ENCODE results near the gene RNF150.

DNA sequence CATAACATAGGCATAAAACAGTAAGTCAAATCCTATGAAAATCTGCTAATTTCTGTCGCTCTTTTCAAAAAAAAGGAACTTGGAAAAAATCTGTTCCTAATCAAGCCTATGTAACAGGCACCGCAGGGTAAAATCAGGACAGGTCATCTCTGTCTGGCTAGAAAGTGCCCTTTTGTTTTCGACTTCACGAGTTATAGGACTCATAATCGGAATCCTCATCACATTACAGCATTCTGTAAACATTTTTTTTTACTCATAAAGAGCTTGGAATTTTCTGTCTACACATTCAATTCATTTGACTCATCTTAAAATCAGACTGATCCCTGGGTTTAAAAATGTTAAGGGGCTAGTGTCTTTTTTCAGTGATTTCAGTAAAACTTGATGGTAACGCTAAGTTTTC, 195.4 kb downstream of the RNF150 start:
- TF ChIP-seq, protein P1, sequence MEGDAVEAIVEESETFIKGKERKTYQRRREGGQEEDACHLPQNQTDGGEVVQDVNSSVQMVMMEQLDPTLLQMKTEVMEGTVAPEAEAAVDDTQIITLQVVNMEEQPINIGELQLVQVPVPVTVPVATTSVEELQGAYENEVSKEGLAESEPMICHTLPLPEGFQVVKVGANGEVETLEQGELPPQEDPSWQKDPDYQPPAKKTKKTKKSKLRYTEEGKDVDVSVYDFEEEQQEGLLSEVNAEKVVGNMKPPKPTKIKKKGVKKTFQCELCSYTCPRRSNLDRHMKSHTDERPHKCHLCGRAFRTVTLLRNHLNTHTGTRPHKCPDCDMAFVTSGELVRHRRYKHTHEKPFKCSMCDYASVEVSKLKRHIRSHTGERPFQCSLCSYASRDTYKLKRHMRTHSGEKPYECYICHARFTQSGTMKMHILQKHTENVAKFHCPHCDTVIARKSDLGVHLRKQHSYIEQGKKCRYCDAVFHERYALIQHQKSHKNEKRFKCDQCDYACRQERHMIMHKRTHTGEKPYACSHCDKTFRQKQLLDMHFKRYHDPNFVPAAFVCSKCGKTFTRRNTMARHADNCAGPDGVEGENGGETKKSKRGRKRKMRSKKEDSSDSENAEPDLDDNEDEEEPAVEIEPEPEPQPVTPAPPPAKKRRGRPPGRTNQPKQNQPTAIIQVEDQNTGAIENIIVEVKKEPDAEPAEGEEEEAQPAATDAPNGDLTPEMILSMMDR (conservative IDR thresholded peaks at IDR 0.05; ENCODE audit: low read length), result no peak
- no peak for TF ChIP-seq EZH2phosphoT487 (IDR thresholded peaks at IDR 0.05; ENCODE audit: borderline replicate concordance)
